ENCODE measurements around the gene BAD.
"Not testable (repeated sequence)": the region's sequence is repeated elsewhere in the genome, so short reads cannot be mapped to it uniquely, and the experiment has no call there.

The BAD gene

GRCh38 chr11:64318766-64319761 lies 34.6 kb upstream of the BAD start:
- DNase-seq (ENCODE audit: insufficient read length, low spot score), result no peak
- FAIRE-seq, result no peak
- no peak for TF ChIP-seq CTCF (IDR thresholded peaks at IDR 0.05; ENCODE audit: insufficient read depth, missing control alignments)

GRCh38 chr11:64317961-64318765 lies 33.7 kb upstream of the BAD start, which contains the start of gene PRDX5:
Gene PRDX5 (plus strand): TSS chr11:64318121. CDS start chr11:64318216, 95 bp downstream.
- DNase-seq (ENCODE audit: insufficient read length, low spot score) (peak; percentile 87), FAIRE-seq (no peak)
- TF ChIP-seq CTCF (IDR thresholded peaks at IDR 0.05; ENCODE audit: insufficient read depth, missing control alignments), result peak; percentile 43

GRCh38 chr11:64317325-64317960 lies 33.0 kb upstream of the BAD start, which contains the start of gene TRMT112:
Gene TRMT112 (minus strand): TSS chr11:64317559. CDS start chr11:64317526, 33 bp downstream.
- FAIRE-seq, result peak; percentile 48
- TF ChIP-seq CTCF (IDR thresholded peaks at IDR 0.05; ENCODE audit: insufficient read depth, missing control alignments), result no peak

GRCh38 chr11:64316672-64317324 lies 32.3 kb upstream of the BAD start:
- no peak for FAIRE-seq
- TF ChIP-seq CTCF (IDR thresholded peaks at IDR 0.05; ENCODE audit: insufficient read depth, missing control alignments), result no peak
- no peak for DNase-seq (ENCODE audit: insufficient read length, low spot score)

More at GRCh38 chr11:64317325-64317960, 33.0 kb upstream of the BAD start, which contains the start of gene TRMT112:
- peak; percentile 86 for DNase-seq (ENCODE audit: insufficient read length, low spot score)

- FAIRE-seq; DNase-seq (ENCODE audit: insufficient read length, low spot score): not testable (repeated sequence)
Observed at GRCh38 chr11:64315667-64316526, 31.4 kb upstream of the BAD start.

GRCh38 chr11:64314805-64315561 lies 30.5 kb upstream of the BAD start:
- no peak for FAIRE-seq
- no peak for DNase-seq (ENCODE audit: insufficient read length, low spot score)
- TF ChIP-seq CTCF (IDR thresholded peaks at IDR 0.05; ENCODE audit: insufficient read depth, missing control alignments), result no peak
